Ascending aorta (tissue), 2 donors: ENCODE data around the gene DPH6. TPM values are rescaled to one million over a fixed set of nuclear protein-coding genes. Genes with fewer than 3 reads are reported as not detected.

Experiments used
- DNase-seq, 2 donors: peaks; one replicate each; pipeline ENCODE4 v3.0.0-alpha.2; 2019; ENCODE audit warnings: low spot score in 2 of 2
- H3K27ac ChIP-seq, 2 donors: fragments of 200-600 bp; sonication (generic); one replicate each; pipeline ENCODE4 v1.5.1; 2016 to 2017; ENCODE audit warnings: mild to moderate bottlenecking in 1 of 2
- H3K27me3 ChIP-seq: fragments of 200-600 bp; sonication (generic); one replicate; pipeline ENCODE4 v1.5.1; 2017
- H3K36me3 ChIP-seq, 2 donors: fragments of 200-600 bp; sonication (generic); one replicate each; pipeline ENCODE4 v1.5.1; 2016
- H3K4me1 ChIP-seq, 2 donors: fragments of 200-600 bp; sonication (generic); one replicate each; pipeline ENCODE4 v1.5.1; 2016 to 2017; ENCODE audit warnings: mild to moderate bottlenecking in 1 of 2
- H3K4me3 ChIP-seq, 2 donors: fragments of 200-600 bp; sonication (generic); one replicate each; pipeline ENCODE4 v1.5.1; 2016 to 2017; ENCODE audit warnings: mild to moderate bottlenecking in 1 of 2
- H3K9me3 ChIP-seq, 2 donors: fragments of 200-600 bp; sonication (generic); one replicate each; pipeline ENCODE4 v1.5.1; 2016
- intact Hi-C: fragments of 100-400 bp; cut with DNase I; formaldehyde crosslinking; loops from one replicate; pipeline ENCODE4 v1.15.1; 2023
- total RNA-seq: library from RNA; depleted of rRNA; stranded (reverse); fragments of >200 nt; gene quantifications from one replicate; pipeline ENCODE4 v1.1.0, GENCODE V29; 2016
- TF ChIP-seq, protein P1 (sequence below), 3 experiments: fragments of 200-600 bp in 2 of 3; fragments of 450-650 bp in 1 of 3; sonication (generic) in 2 of 3; IDR thresholded peaks; one replicate each; pipeline ENCODE4 v1.5.1; 2016 to 2019; ENCODE audit warnings: antibody characterized with exemption in 3 of 3, mild to moderate bottlenecking in 1 of 3, moderate library complexity in 1 of 3

DPH6 gene
- total RNA-seq, 1 donor from 2014 or later: 9.0 TPM

- TF ChIP-seq, protein P1, sequence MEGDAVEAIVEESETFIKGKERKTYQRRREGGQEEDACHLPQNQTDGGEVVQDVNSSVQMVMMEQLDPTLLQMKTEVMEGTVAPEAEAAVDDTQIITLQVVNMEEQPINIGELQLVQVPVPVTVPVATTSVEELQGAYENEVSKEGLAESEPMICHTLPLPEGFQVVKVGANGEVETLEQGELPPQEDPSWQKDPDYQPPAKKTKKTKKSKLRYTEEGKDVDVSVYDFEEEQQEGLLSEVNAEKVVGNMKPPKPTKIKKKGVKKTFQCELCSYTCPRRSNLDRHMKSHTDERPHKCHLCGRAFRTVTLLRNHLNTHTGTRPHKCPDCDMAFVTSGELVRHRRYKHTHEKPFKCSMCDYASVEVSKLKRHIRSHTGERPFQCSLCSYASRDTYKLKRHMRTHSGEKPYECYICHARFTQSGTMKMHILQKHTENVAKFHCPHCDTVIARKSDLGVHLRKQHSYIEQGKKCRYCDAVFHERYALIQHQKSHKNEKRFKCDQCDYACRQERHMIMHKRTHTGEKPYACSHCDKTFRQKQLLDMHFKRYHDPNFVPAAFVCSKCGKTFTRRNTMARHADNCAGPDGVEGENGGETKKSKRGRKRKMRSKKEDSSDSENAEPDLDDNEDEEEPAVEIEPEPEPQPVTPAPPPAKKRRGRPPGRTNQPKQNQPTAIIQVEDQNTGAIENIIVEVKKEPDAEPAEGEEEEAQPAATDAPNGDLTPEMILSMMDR (IDR thresholded peaks at IDR 0.05): no peak
- H3K27me3 ChIP-seq: no peaks in the 10 kb centered on the region
- intact Hi-C loops: no loop called here
- no peaks in the 10 kb centered on the region for H3K4me1 ChIP-seq
- no peak overlapping the region for H3K4me3 ChIP-seq
- H3K9me3 ChIP-seq: peaks cover 16 to 49% of the 10 kb centered on the region in 2 donors
- H3K36me3 ChIP-seq: no peaks in the 10 kb centered on the region
- H3K27ac ChIP-seq: no peak overlapping the region
- no peak for DNase-seq
Observed at GRCh38 chr15:35358824-35359223, 187.1 kb downstream of the DPH6 start.

- no peak overlapping the region for H3K4me3 ChIP-seq
- no peaks in the 10 kb centered on the region for H3K4me1 ChIP-seq
- no peaks in the 10 kb centered on the region for H3K27me3 ChIP-seq
- no peaks in the 10 kb centered on the region for H3K36me3 ChIP-seq
- H3K9me3 ChIP-seq: peaks cover under 1 to 15% of the 10 kb centered on the region in 2 donors
- H3K27ac ChIP-seq: no peak overlapping the region
- TF ChIP-seq, protein P1 (IDR thresholded peaks at IDR 0.05): no peak
- intact Hi-C loops: no loop called here
- no peak for DNase-seq
Observed at GRCh38 chr15:35351059-35351458, 194.9 kb downstream of the DPH6 start.

DNA sequence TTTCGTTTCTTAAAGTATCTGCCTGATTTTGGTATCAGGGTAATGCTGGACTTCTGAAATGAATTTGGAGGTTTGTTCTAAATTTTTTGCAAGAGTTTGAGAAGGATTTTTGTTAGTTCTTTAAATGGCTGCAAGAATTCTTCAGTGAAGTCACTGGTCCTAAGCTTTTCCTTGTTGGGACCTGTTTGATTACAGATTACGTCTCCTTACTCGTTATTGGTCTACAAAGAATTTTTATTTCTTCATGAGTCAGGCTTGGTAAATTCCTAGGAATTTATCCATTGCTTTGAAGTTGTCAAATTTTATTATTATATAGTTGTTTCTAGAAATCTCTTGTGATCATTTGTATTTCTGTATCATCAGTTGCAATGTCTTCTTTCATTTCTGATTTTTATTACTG, 196.0 kb downstream of the DPH6 start:
- Histone ChIP-seq H3K27me3 (no peaks in the 10 kb centered on the region), H3K27ac (no peak overlapping the region), H3K4me3 (no peak overlapping the region), H3K4me1 (no peaks in the 10 kb centered on the region), H3K9me3 (peaks cover 0 to 13% of the 10 kb centered on the region in 2 donors), H3K36me3 (no peaks in the 10 kb centered on the region)
- TF ChIP-seq, protein P1 (IDR thresholded peaks at IDR 0.05): no peak
- intact Hi-C loops: no loop called here
- no peak for DNase-seq

GRCh38 chr15:35330916-35331315, 215.0 kb downstream of the DPH6 start:
- Histone ChIP-seq H3K27me3 (no peaks in the 10 kb centered on the region), H3K4me1 (no peaks in the 10 kb centered on the region), H3K27ac (no peak overlapping the region), H3K36me3 (no peaks in the 10 kb centered on the region), H3K9me3 (no peaks in the 10 kb centered on the region), H3K4me3 (no peak overlapping the region)
- intact Hi-C loops: no loop called here
- TF ChIP-seq, protein P1 (IDR thresholded peaks at IDR 0.05): no peak
- DNase-seq: no peak

GRCh38 chr15:35330048-35330695, 215.8 kb downstream of the DPH6 start:
- no peak overlapping the region for H3K4me3 ChIP-seq
- no peaks in the 10 kb centered on the region for H3K36me3 ChIP-seq
- TF ChIP-seq, protein P1 (IDR thresholded peaks at IDR 0.05): no peak
- H3K4me1 ChIP-seq: no peaks in the 10 kb centered on the region
- DNase-seq: no peak
- no peak overlapping the region for H3K27ac ChIP-seq
- no peaks in the 10 kb centered on the region for H3K9me3 ChIP-seq
- H3K27me3 ChIP-seq: no peaks in the 10 kb centered on the region
- intact Hi-C loops: no loop called here
